ENCODE data around the gene SPATS2. TPM values are rescaled to one million over a fixed set of nuclear protein-coding genes. Genes with fewer than 3 reads are reported as not detected.
A peak's percentile ranks its signal among the peaks of the same experiment; 100 is the strongest.

SPATS2 gene
- total RNA-seq, 4 donors from 2014 or later = 8.6 to 17.8 (median 9.5) TPM

GRCh38 chr12:49342914-49343731, 24.1 kb upstream of the SPATS2 start:
- Histone ChIP-seq H3K4me1 (peaks cover 15 to 55% (median 48%) of the 10 kb centered on the region in 3 donors), H3K27me3 (peaks cover 88% of the 10 kb centered on the region)

DNA sequence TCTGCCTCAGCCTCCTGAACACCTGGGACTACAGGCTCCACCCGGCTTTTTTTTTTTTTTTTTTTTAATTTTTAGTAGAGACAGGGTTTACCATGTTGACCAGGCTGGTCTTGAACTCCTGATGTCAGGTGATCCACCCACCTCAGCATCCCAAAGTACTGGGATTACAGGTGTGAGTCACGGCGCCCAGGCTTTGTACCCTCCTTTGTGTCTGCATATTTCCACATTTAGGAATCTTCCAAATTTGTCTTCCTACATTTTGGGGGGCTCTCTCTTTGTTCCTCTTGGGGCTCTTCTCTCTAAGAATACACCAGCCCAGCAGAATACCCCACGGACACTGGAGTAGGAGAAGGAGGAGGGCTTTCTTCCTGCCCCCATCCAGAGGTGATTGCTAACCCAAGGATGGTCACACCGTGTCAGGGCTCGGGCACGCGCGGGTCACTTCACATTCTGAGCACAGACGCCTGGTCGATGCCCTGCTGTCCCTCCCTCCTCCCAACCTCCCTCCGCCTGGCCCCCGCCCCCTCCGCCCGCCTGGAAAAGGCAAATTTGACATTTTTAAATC, 22.7 kb upstream of the SPATS2 start:
- 50% methylated on average over 2 to 3 of the region's 15 CpGs for WGBS, 2 donors (ENCODE audit: low coverage in 1 of 2)
- Histone ChIP-seq H3K4me3 (peak overlapping the region in 1 of 2 donors; percentile 52), H3K27me3 (peaks cover 88% of the 10 kb centered on the region), H3K27ac (no peak overlapping the region), H3K4me1 (peaks cover 15 to 57% (median 48%) of the 10 kb centered on the region in 3 donors), H3K36me3 (no peaks in the 10 kb centered on the region), H3K9me3 (no peaks in the 10 kb centered on the region)
- no peak for ATAC-seq
- TF ChIP-seq CTCF (IDR thresholded peaks at IDR 0.05) (no peak), EP300 (IDR thresholded peaks at IDR 0.05) (no peak), POLR2A (IDR thresholded peaks at IDR 0.05) (no peak), POLR2AphosphoS5 (IDR thresholded peaks at IDR 0.05) (no peak)

More at GRCh38 chr12:49342914-49343731, 24.1 kb upstream of the SPATS2 start:
- H3K9me3 ChIP-seq = no peaks in the 10 kb centered on the region
- TF ChIP-seq EP300 (IDR thresholded peaks at IDR 0.05) (no peak), CTCF (IDR thresholded peaks at IDR 0.05) (no peak), POLR2AphosphoS5 (IDR thresholded peaks at IDR 0.05) (no peak), POLR2A (IDR thresholded peaks at IDR 0.05) (no peak)
- H3K27ac ChIP-seq = peak overlapping the region in 1 of 4 donors; percentile 8
- H3K36me3 ChIP-seq = no peaks in the 10 kb centered on the region
- 0 to 17% methylated on average over 6 to 8 of the region's 33 CpGs for WGBS, 2 donors (ENCODE audit: low coverage in 1 of 2)
- H3K4me3 ChIP-seq = peak overlapping the region in 1 of 2 donors; percentile 56
- ATAC-seq = no peak

DNA sequence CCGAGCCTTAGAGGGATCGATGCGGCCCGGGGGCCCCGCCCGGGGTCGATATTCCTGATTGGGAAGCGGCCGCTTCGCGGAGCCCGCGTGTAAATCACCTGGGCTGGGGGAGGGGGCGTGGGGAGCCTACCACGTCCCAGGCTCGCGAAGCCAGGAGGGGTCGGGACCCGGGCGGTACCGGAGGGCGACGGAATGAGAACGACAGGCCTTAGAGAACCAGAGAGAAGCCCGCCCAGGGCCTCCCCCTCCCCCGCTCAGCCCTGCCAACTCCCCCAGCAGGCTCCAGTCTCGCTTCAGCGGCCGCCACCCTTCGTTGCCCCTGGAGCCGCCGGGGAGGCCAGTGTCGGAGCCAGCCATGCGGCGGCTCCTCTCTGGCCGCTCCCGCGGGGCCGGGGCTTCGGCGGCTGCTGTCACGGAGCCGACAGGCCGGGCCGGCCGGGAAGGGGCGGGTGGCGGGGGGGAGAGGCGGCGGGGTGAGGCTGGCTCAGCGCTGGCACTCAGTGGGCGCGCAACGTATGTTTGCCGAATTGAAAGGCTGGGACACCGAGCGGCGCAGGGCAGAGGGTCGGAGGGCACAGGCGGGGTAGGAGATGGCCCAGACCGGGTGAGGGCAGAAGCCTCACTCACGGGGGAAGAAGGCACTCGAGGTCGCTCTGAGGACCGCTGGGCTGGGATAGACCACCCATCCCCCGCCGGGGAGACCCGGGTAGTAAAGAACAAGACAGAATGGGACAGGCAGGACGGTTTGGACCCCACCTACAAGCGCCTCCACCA, 22.0 kb upstream of the SPATS2 start:
- no peak for ATAC-seq
- Histone ChIP-seq H3K4me3 (peak overlapping the region; percentile 12 to 52), H3K27me3 (peaks cover 89% of the 10 kb centered on the region), H3K4me1 (peaks cover 15 to 57% (median 48%) of the 10 kb centered on the region in 3 donors), H3K36me3 (no peaks in the 10 kb centered on the region), H3K27ac (no peak overlapping the region), H3K9me3 (no peaks in the 10 kb centered on the region)
- WGBS, 2 donors (ENCODE audit: low coverage in 1 of 2) = 0% methylated on average over 14 of the region's 70 CpGs; no CpG with 5 or more reads in 1 of the 2 donors
- TF ChIP-seq CTCF (IDR thresholded peaks at IDR 0.05) (no peak), EP300 (IDR thresholded peaks at IDR 0.05) (no peak), POLR2AphosphoS5 (IDR thresholded peaks at IDR 0.05) (no peak), POLR2A (IDR thresholded peaks at IDR 0.05) (no peak)

- Histone ChIP-seq H3K27ac (no peak overlapping the region), H3K4me1 (peaks cover 15 to 57% (median 48%) of the 10 kb centered on the region in 3 donors), H3K9me3 (no peaks in the 10 kb centered on the region), H3K27me3 (peaks cover 96% of the 10 kb centered on the region), H3K4me3 (peak overlapping the region in 1 of 2 donors; percentile 52), H3K36me3 (no peaks in the 10 kb centered on the region)
- ATAC-seq = no peak
- WGBS, 2 donors (ENCODE audit: low coverage in 1 of 2) = 1 to 2% methylated on average over 21 to 27 of the region's 61 CpGs
- TF ChIP-seq POLR2A (IDR thresholded peaks at IDR 0.05) = no peak
- no peak for TF ChIP-seq EP300 (IDR thresholded peaks at IDR 0.05)
- no peak for TF ChIP-seq POLR2AphosphoS5 (IDR thresholded peaks at IDR 0.05)
- TF ChIP-seq CTCF (IDR thresholded peaks at IDR 0.05) = no peak
These were observed 21.2 kb upstream of the SPATS2 start for GRCh38 chr12:49345825-49346658.

Measured in gastroesophageal sphincter (tissue), 4 donors.